EH (cell line): ENCODE measurements around the gene E2F6.

ENCODE experiments used
- DNase-seq: peaks from one replicate; pipeline ENCODE4 v3.0.0-alpha.2; 2015; ENCODE audit warnings: low read depth

Gene E2F6

GRCh38 chr2:11457935-11458334 is 8.0 kb downstream of the E2F6 start:
- no peak for DNase-seq

GRCh38 chr2:11456251-11456650 is 9.7 kb downstream of the E2F6 start:
- no peak for DNase-seq

GRCh38 chr2:11454824-11455223 is 11.1 kb downstream of the E2F6 start:
- no peak for DNase-seq

GRCh38 chr2:11450791-11451190 is 15.2 kb downstream of the E2F6 start:
- DNase-seq = no peak

- peak; percentile 74 for DNase-seq
Measured at GRCh38 chr2:11446733-11447248, 19.2 kb downstream of the E2F6 start.

- DNase-seq = peak; percentile 9
Measured at GRCh38 chr2:11444737-11445136, 21.2 kb downstream of the E2F6 start.

- DNase-seq = no peak
Measured at GRCh38 chr2:11438555-11439080, 27.3 kb downstream of the E2F6 start.

- no peak for DNase-seq
Measured at GRCh38 chr2:11437602-11438001, 28.4 kb downstream of the E2F6 start.

GRCh38 chr2:11435036-11435435 is 30.9 kb downstream of the E2F6 start:
- no peak for DNase-seq

- DNase-seq = no peak
Measured at GRCh38 chr2:11434443-11434842, 31.5 kb downstream of the E2F6 start.

GRCh38 chr2:11433822-11434221 is 32.1 kb downstream of the E2F6 start:
- no peak for DNase-seq

GRCh38 chr2:11430729-11431128 is 35.2 kb downstream of the E2F6 start:
- DNase-seq = no peak

GRCh38 chr2:11427224-11427623 is 38.7 kb downstream of the E2F6 start:
- no peak for DNase-seq

GRCh38 chr2:11422901-11423435 is 43.0 kb downstream of the E2F6 start:
- no peak for DNase-seq

- no peak for DNase-seq
Measured at GRCh38 chr2:11422491-11422865, 43.5 kb downstream of the E2F6 start.

GRCh38 chr2:11421863-11422490 is 44.0 kb downstream of the E2F6 start:
- no peak for DNase-seq

- no peak for DNase-seq
Measured at GRCh38 chr2:11420671-11421070, 45.3 kb downstream of the E2F6 start.

- DNase-seq = no peak
Measured at GRCh38 chr2:11420190-11420589, 45.8 kb downstream of the E2F6 start.

- peak; percentile 76 for DNase-seq
Measured at GRCh38 chr2:11419781-11420180, 46.2 kb downstream of the E2F6 start.

GRCh38 chr2:11417946-11418585 is 47.9 kb downstream of the E2F6 start:
- DNase-seq = no peak

- DNase-seq = no peak
Measured at GRCh38 chr2:11416931-11417330, 49.0 kb downstream of the E2F6 start.

- no peak for DNase-seq
Measured at GRCh38 chr2:11416186-11416585, 49.8 kb downstream of the E2F6 start.

GRCh38 chr2:11414372-11415124 is 51.4 kb downstream of the E2F6 start:
- no peak for DNase-seq
